H1 (cell line): Measurements from ENCODE around the gene MAD2L1BP. TPM values are rescaled to one million over a fixed set of nuclear protein-coding genes. Genes with fewer than 3 reads are reported as not detected.

Experiments
- CTCF ChIA-PET: fragments of 300-600 bp; sonication (Branson Sonifier 250); formaldehyde crosslinking; loops from one replicate; lab custom pipeline; 2021; ENCODE audit not compliant: partially characterized antibody; lab: Charles Lee
- POLR2A ChIA-PET: fragments of 300-600 bp; sonication (Branson Sonifier 250); formaldehyde crosslinking; loops from one replicate; lab custom pipeline; 2021; ENCODE audit warnings: inconsistent platforms; ENCODE audit not compliant: partially characterized antibody; lab: Charles Lee
- DNase-seq, 2 experiments: peaks; one replicate each; pipeline versions ENCODE4 v3.0.0 to v3.0.0-alpha.2; 2010 to 2022; ENCODE audit warnings: low spot score in 2 of 2, low read depth in 1 of 2, mixed read lengths in 1 of 2
- FAIRE-seq: peaks from 2 replicates; lab custom pipeline; 2011; peaks lifted over from hg19 to GRCh38; lab: Jason Lieb, UNC
- H2AFZ ChIP-seq: 2 replicates; pipeline ENCODE4 v1.8.1; 2012; ENCODE audit warnings: low read length, inconsistent platforms
- H2AK5ac ChIP-seq: 2 replicates; pipeline ENCODE4 v1.6.1; 2013; ENCODE audit warnings: low read depth, low read length
- H2BK120ac ChIP-seq: replicated peaks from 2 replicates; pipeline ENCODE3; 2013; ENCODE audit warnings: low read depth, low read length, inconsistent platforms
- H2BK12ac ChIP-seq: 2 replicates; pipeline ENCODE4 v1.6.1; 2013; ENCODE audit warnings: low read depth, low read length
- H2BK15ac ChIP-seq: 2 replicates; pipeline ENCODE4 v1.6.1; 2013; ENCODE audit warnings: low read length
- H2BK20ac ChIP-seq: 2 replicates; pipeline ENCODE4 v1.6.1; 2013; ENCODE audit warnings: low read length
- H2BK5ac ChIP-seq: 2 replicates; pipeline ENCODE4 v1.6.1; 2013; ENCODE audit warnings: low read depth, low read length
- H3K14ac ChIP-seq: 2 replicates; pipeline ENCODE4 v1.6.1; 2013; ENCODE audit warnings: inconsistent platforms; ENCODE audit not compliant: insufficient read length
- H3K18ac ChIP-seq: 2 replicates; pipeline ENCODE4 v1.6.1; 2013; ENCODE audit warnings: low read length; ENCODE audit errors: extremely low read depth
- H3K23ac ChIP-seq: 2 replicates; pipeline ENCODE4 v1.6.1; 2013; ENCODE audit warnings: inconsistent platforms; ENCODE audit not compliant: insufficient read length
- H3K23me2 ChIP-seq: 2 replicates; pipeline ENCODE4 v1.6.1; 2013; ENCODE audit warnings: low read depth, low read length
- H3K27ac ChIP-seq: 2 replicates; pipeline ENCODE4 v1.6.1; 2011; ENCODE audit warnings: low read depth, low read length, inconsistent platforms
- H3K27me3 ChIP-seq, 4 experiments: replicated peaks in 1 of 4; 1 replicate in 1 of 4; 2 replicates in 3 of 4; pipeline versions ENCODE4 v1.6.1 to v1.8.1; 2011 to 2013; ENCODE audit warnings: low read length in 3 of 4, mild to moderate bottlenecking in 3 of 4, inconsistent platforms in 2 of 4, mixed read lengths in 2 of 4, moderate library complexity in 1 of 4; ENCODE audit not compliant: control insufficient read depth in 3 of 4, insufficient read depth in 3 of 4; ENCODE audit errors: extremely low read depth in 1 of 4
- H3K36me3 ChIP-seq, 4 experiments: 2 replicates each; pipeline versions ENCODE4 v1.6.1 to v1.8.1; 2011 to 2013; ENCODE audit warnings: mild to moderate bottlenecking in 4 of 4, low read length in 3 of 4, moderate library complexity in 2 of 4, control low read depth in 1 of 4, inconsistent platforms in 1 of 4; ENCODE audit not compliant: insufficient read depth in 4 of 4, control insufficient read depth in 2 of 4
- H3K4ac ChIP-seq: replicated peaks from 2 replicates; pipeline ENCODE3; 2013; ENCODE audit warnings: low read length, low read depth, mixed read lengths, inconsistent platforms; ENCODE audit not compliant: insufficient read length
- H3K4me1 ChIP-seq, 4 experiments: replicated peaks in 1 of 4; 1 replicate in 1 of 4; 2 replicates in 3 of 4; pipeline versions ENCODE4 v1.6.1 to v1.8.1; 2011 to 2013; ENCODE audit warnings: low read length in 3 of 4, inconsistent platforms in 2 of 4, mixed read lengths in 1 of 4; ENCODE audit not compliant: insufficient read depth in 4 of 4, control insufficient read depth in 3 of 4
- H3K4me2 ChIP-seq, 2 experiments: 2 replicates each; pipeline versions ENCODE4 v1.6.1 to v1.8.1; 2011 to 2013; ENCODE audit warnings: low read depth in 2 of 2, low read length in 2 of 2, control low read depth in 1 of 2, inconsistent platforms in 1 of 2, mild to moderate bottlenecking in 1 of 2; ENCODE audit not compliant: insufficient read depth in 1 of 2
- H3K4me3 ChIP-seq, 4 experiments: fragments of 200-600, 300-600 bp in 1 of 4; sonication (generic), shearing (Covaris generic), sonication (Bioruptor Twin) in 1 of 4; 2 replicates each; pipeline versions ENCODE4 v1.5.1 to v1.8.1; 2011 to 2016; ENCODE audit warnings: low read length in 4 of 4, low read depth in 3 of 4, control low read depth in 2 of 4, inconsistent platforms in 2 of 4, mild to moderate bottlenecking in 2 of 4, mixed read lengths in 1 of 4, moderate library complexity in 1 of 4; ENCODE audit not compliant: insufficient read depth in 2 of 4; ENCODE audit errors: extremely low read depth in 1 of 4
- H3K56ac ChIP-seq: replicated peaks from 2 replicates; pipeline ENCODE3; 2013; ENCODE audit warnings: low read depth, mild to moderate bottlenecking, mixed read lengths, low read length, inconsistent platforms; ENCODE audit not compliant: insufficient read length
- H3K79me1 ChIP-seq: 2 replicates; pipeline ENCODE4 v1.6.1; 2013; ENCODE audit warnings: low read depth, low read length, control low read depth
- H3K79me2 ChIP-seq, 2 experiments: 2 replicates each; pipeline versions ENCODE4 v1.6.1 to v1.8.1; 2012 to 2013; ENCODE audit warnings: low read length in 2 of 2, mild to moderate bottlenecking in 2 of 2, inconsistent platforms in 1 of 2; ENCODE audit not compliant: insufficient read depth in 2 of 2, control insufficient read depth in 1 of 2
- H3K9ac ChIP-seq, 4 experiments: replicated peaks in 1 of 4; 1 replicate in 1 of 4; 2 replicates in 3 of 4; pipeline versions ENCODE4 v1.6.1 to v1.8.1; 2011 to 2013; ENCODE audit warnings: low read depth in 3 of 4, low read length in 3 of 4, control low read depth in 2 of 4, mild to moderate bottlenecking in 2 of 4, moderate library complexity in 2 of 4, inconsistent platforms in 1 of 4; ENCODE audit errors: extremely low read depth in 1 of 4
- H3K9me3 ChIP-seq, 2 experiments: 2 replicates each; pipeline versions ENCODE4 v1.6.1 to v1.8.1; 2012 to 2013; ENCODE audit warnings: mild to moderate bottlenecking in 2 of 2, moderate library complexity in 2 of 2, control low read depth in 1 of 2, inconsistent platforms in 1 of 2, low read depth in 1 of 2, low read length in 1 of 2, mixed read lengths in 1 of 2; ENCODE audit not compliant: insufficient read depth in 2 of 2
- H4K20me1 ChIP-seq, 2 experiments: replicated peaks in 1 of 2; 2 replicates each; pipeline versions ENCODE3 to v1.8.1; 2011 to 2013; ENCODE audit warnings: inconsistent platforms in 2 of 2, low read length in 2 of 2, mild to moderate bottlenecking in 1 of 2; ENCODE audit not compliant: insufficient read depth in 2 of 2, control insufficient read depth in 1 of 2
- H4K5ac ChIP-seq: 2 replicates; pipeline ENCODE4 v1.6.1; 2013; ENCODE audit warnings: low read length, low read depth, mixed read lengths, inconsistent platforms; ENCODE audit not compliant: insufficient read length
- H4K8ac ChIP-seq: 2 replicates; pipeline ENCODE4 v1.8.0; 2013; ENCODE audit warnings: mild to moderate bottlenecking, moderate library complexity, low read length, inconsistent platforms; ENCODE audit not compliant: insufficient read depth; ENCODE audit errors: extremely low read depth
- H4K91ac ChIP-seq: replicated peaks from 2 replicates; pipeline ENCODE3; 2013; ENCODE audit warnings: low read length, mixed read lengths, inconsistent platforms; ENCODE audit not compliant: insufficient read length
- EGR1 ChIP-seq: IDR thresholded peaks from 2 replicates; pipeline ENCODE4 v1.6.1; 2011; ENCODE audit warnings: low read depth, low read length, borderline replicate concordance
- HDAC2 ChIP-seq, 2 experiments: fragments of 300-600 bp in 1 of 2; sonication (generic) in 1 of 2; IDR thresholded peaks; 2 replicates each; pipeline ENCODE4 v1.6.1; 2011 to 2012; ENCODE audit warnings: low read depth in 2 of 2, low read length in 2 of 2, mild to moderate bottlenecking in 2 of 2, moderate library complexity in 2 of 2, borderline replicate concordance in 1 of 2, inconsistent platforms in 1 of 2
- NANOG ChIP-seq: IDR thresholded peaks from 2 replicates; pipeline ENCODE4 v1.6.1; 2011; ENCODE audit warnings: low read length, low read depth, mild to moderate bottlenecking, inconsistent platforms; ENCODE audit not compliant: insufficient read depth, poor library complexity, severe bottlenecking
- NRF1 ChIP-seq: IDR thresholded peaks from 2 replicates; pipeline ENCODE4 v1.6.1; 2011; ENCODE audit warnings: mild to moderate bottlenecking, low read depth, low read length, improper control_type of control experiment
- RFX5 ChIP-seq: IDR thresholded peaks from 2 replicates; pipeline ENCODE4 v1.6.1; 2011; ENCODE audit warnings: low read depth, low read length, improper control_type of control experiment, borderline replicate concordance
- USF2 ChIP-seq: IDR thresholded peaks from 2 replicates; pipeline ENCODE4 v1.6.1; 2011; ENCODE audit warnings: low read length, improper control_type of control experiment
- WGBS, 2 experiments: shearing (Covaris generic) in 1 of 2; methylation state at CpG; one replicate each; pipeline versions ENCODE4 v1.1.6 to v1.1.7; 2013 to 2015; ENCODE audit warnings: low lambda C conversion rate in 2 of 2, mixed read lengths in 2 of 2, inconsistent platforms in 1 of 2, low coverage in 1 of 2, missing lambda C conversion rate in 1 of 2; ENCODE audit not compliant: insufficient replicate concordance in 2 of 2, insufficient coverage in 1 of 2, insufficient read length in 1 of 2; ENCODE audit errors: extremely low coverage in 1 of 2, missing lambda C conversion rate in 1 of 2; 5-methylcytosine and 5-hydroxymethylcytosine counted together
- polyA plus RNA-seq, 7 experiments: library from polyadenylated mRNA; depleted of rRNA in 3 of 7; stranded (reverse) in 5 of 7; unstranded in 2 of 7; fragments of >200 nt in 5 of 7; fragments of 200-250 nt in 2 of 7; gene quantifications; 1 replicate in 5 of 7; 2 replicates in 1 of 7; 4 replicates in 1 of 7; pipeline versions ENCODE4 v1.2.1 to v1.2.3, GENCODE V29; 2011 to 2013; ENCODE audit warnings: missing spikeins in 2 of 7, mixed read lengths in 2 of 7
- total RNA-seq: library from RNA; stranded (reverse); fragmentation: NEBNext Ultra II Directional; extraction: Animal tissue kit (Norgen Biotek cat#: 25700); gene quantifications from 2 replicates; pipeline ENCODE4 v1.2.1, GENCODE V29; 2021

The MAD2L1BP gene
- total and polyA plus RNA-seq, 2 of the 8 experiments (the other 6 are each of a cell fraction or from before 2014, with no cell fraction given): 35.5 to 70.0 TPM

DNA sequence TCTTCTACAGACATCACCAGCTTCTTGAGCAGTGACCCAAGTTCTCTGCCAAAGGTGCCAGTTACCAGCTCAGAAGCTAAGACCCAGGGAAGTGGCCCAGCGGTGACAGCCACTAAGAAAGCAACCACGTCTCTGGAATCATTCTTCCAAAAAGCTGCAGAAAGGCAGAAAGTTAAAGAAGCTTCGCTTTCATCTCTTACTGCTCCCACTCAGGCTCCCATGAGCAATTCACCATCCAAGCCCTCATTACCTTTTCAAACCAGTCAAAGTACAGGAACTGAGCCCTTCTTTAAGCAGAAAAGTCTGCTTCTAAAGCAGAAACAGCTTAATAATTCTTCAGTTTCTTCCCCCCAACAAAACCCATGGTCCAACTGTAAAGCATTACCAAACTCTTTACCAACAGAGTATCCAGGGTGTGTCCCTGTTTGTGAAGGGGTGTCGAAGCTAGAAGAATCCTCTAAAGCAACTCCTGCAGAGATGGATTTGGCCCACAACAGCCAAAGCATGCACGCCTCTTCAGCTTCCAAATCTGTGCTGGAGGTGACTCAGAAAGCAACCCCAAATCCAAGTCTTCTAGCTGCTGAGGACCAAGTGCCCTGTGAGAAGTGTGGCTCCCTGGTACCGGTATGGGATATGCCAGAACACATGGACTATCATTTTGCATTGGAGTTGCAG lies 21.8 kb upstream of the MAD2L1BP start:
- H3K4me2 ChIP-seq: no peak overlapping the region
- no peaks in the 10 kb centered on the region for H3K79me1 ChIP-seq
- H3K14ac ChIP-seq: no peak overlapping the region
- H3K4ac ChIP-seq: no peak overlapping the region
- H2AK5ac ChIP-seq: no peak overlapping the region
- no peak overlapping the region for H2BK120ac ChIP-seq
- H3K4me1 ChIP-seq: no peaks in the 10 kb centered on the region
- H3K4me3 ChIP-seq: no peak overlapping the region
- H4K8ac ChIP-seq: no peak overlapping the region; the same call in 1 of the 2 replicates
- no peak overlapping the region for H2BK5ac ChIP-seq
- no peak overlapping the region for H3K18ac ChIP-seq
- POLR2A ChIA-PET: interaction anchor here (0.7 to 2.7 kb wide), 5 partner anchors 9 to 49 kb away, joined by 3 to 17 read pairs (median 3); partner anchors contain the start of genes GTPBP2, POLH and XPO5
- WGBS, 2 experiments: 88% methylated on average over 6 of the region's 6 CpGs; no CpG with 5 or more reads in 1 of the 2 experiments
- H3K36me3 ChIP-seq: peaks cover 3 to 13% (median 6%) of the 10 kb centered on the region in 4 experiments; a peak in 6 of 8 replicates
- H3K27me3 ChIP-seq: no peaks in the 10 kb centered on the region
- TF ChIP-seq RFX5 (no peak), USF2 (no peak), HDAC2 (IDR thresholded peaks at IDR 0.05; ENCODE audit: borderline replicate concordance in 1 of 2, low read depth in 2 of 2, low read length in 2 of 2) (no peak), NANOG (no peak), NRF1 (no peak), EGR1 (no peak)
- no peaks in the 10 kb centered on the region for H3K23me2 ChIP-seq
- DNase-seq: no peak
- CTCF ChIA-PET: interaction anchor here (0.6 to 1.4 kb wide), 4 partner anchors 9 to 560 kb away, joined by 3 read pairs; no protein-coding TSS in a partner anchor
- no peaks in the 10 kb centered on the region for H3K9me3 ChIP-seq
- H3K9ac ChIP-seq: no peak overlapping the region
- no peak overlapping the region for H4K5ac ChIP-seq
- no peak for FAIRE-seq
- H4K91ac ChIP-seq: no peak overlapping the region
- H3K79me2 ChIP-seq: no peaks in the 10 kb centered on the region
- H3K27ac ChIP-seq: no peak overlapping the region
- H4K20me1 ChIP-seq: peaks cover 0 to 1% of the 10 kb centered on the region in 2 experiments
- H2BK12ac ChIP-seq: no peak overlapping the region
- no peak overlapping the region for H3K23ac ChIP-seq
- H2BK20ac ChIP-seq: no peak overlapping the region
- no peak overlapping the region for H3K56ac ChIP-seq
- H2BK15ac ChIP-seq: no peak overlapping the region
- H2AFZ ChIP-seq: no peak overlapping the region
